ENCODE data around the gene TMED9. TPM values are rescaled to one million over a fixed set of nuclear protein-coding genes. Genes with fewer than 3 reads are reported as not detected.
"Not testable (repeated sequence)": the region's sequence is repeated elsewhere in the genome, so short reads cannot be mapped to it uniquely, and the experiment has no call there.

TMED9 gene
- total RNA-seq, 2 experiments from 2014 or later = 81.0 to 83.2 TPM

DNA sequence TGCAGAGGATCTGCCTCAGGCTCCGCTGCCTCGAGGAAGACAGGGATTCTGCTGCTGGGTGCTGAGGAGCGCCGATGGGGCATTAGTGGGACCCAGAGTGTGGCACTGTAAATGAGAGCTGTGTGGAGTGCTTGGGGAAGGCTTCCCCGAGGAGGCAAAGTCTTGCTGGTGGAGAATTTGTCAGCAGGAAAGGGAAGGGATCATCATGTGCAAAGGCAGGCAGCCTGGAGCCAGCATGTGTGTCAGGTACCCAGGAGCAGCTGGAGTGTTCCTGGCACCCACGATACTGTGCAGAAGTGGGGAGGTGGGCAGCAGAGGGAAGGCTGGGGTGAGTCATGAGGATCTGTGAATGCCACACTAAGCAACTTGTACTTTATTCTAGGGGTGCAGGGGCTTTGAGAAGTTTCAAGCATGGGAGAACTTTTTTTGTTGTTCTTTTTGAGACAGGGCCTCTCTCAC, 20.2 kb downstream of the TMED9 start:
- ATAC-seq (ENCODE audit: low read depth) (no peak), DNase-seq (no peak)
- POLR2A ChIA-PET = no interaction called here
- Mint-ChIP-seq H3K36me3 (peaks cover 5% of the 10 kb centered on the region), H3K4me1 (peaks cover 5% of the 10 kb centered on the region), H3K9me3 (no peaks in the 10 kb centered on the region), H3K27me3 (no peaks in the 10 kb centered on the region), H3K27ac (no peak overlapping the region), H3K4me3 (no peak overlapping the region)

DNA sequence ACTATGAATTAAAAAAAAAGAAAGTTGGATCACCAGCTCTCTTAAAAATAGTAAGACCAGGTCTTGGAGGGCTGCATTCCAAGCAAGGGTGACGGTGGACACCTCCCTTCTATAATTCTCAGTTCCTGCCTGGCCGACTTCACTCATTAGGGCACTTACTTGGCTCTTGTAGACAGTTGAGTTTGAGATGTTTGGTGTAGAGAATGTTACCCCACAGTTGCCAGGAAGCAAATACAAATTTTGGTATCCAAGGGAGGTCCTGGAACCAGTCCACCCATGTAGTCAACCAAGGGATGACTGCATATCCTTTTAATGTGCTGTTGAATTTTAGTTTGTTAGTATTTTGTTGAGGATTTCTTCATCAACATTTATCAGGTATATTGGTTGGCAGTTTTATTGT, 28.6 kb downstream of the TMED9 start:
- Mint-ChIP-seq H3K4me1 (peaks cover 2% of the 10 kb centered on the region), H3K4me3 (no peak overlapping the region), H3K36me3 (peaks cover 49% of the 10 kb centered on the region), H3K27ac (no peak overlapping the region), H3K27me3 (no peaks in the 10 kb centered on the region), H3K9me3 (peaks cover 3% of the 10 kb centered on the region)
- ATAC-seq (ENCODE audit: low read depth) = no peak
- POLR2A ChIA-PET = no interaction called here
- no peak for DNase-seq

DNA sequence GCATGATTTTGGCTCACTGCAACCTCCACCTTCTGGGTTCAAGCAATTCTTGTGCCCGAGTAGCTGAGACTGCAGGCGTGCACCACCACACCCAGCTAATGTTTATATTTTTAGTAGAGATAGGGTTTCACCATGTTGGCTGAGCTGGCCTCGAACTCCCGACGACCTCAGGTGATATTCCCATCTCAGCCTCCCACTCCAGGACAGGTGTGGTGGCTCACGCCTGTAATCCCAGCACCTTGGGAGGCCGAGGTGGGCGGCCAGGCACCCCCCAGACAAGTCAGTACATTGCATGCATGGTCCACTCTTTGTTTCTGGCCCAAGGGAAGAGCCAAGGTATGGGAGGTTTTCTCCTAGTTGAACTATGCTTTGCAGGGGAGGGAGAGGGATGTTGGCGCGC, 32.2 kb downstream of the TMED9 start:
- H3K27ac Mint-ChIP-seq; H3K9me3 Mint-ChIP-seq; H3K4me1 Mint-ChIP-seq; H3K4me3 Mint-ChIP-seq; H3K27me3 Mint-ChIP-seq; DNase-seq; ATAC-seq (ENCODE audit: low read depth); POLR2A ChIA-PET: not testable (repeated sequence)
- peaks cover 36% of the 10 kb centered on the region for H3K36me3 Mint-ChIP-seq

DNA sequence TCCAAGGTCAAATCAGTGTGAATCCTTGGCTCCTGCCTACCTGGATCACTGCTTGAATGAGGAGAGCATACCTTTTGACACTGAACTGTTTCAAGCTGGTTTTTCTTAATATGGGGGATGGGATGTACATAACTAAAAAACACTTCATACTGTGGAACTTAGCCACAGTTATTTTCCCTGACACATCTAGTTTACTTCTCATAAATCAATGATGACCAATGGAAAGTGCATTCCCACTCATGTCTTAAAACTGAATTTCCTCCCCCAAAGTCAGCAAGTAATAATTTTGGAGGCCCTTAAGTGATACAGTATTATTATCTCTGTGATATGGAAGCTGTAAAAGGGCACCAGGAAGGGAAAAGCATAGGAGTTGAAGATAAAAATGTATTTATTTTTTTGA, 38.2 kb downstream of the TMED9 start:
- H3K4me1 Mint-ChIP-seq; H3K27ac Mint-ChIP-seq; H3K9me3 Mint-ChIP-seq; H3K27me3 Mint-ChIP-seq; H3K4me3 Mint-ChIP-seq; POLR2A ChIA-PET; DNase-seq; ATAC-seq (ENCODE audit: low read depth): not testable (repeated sequence)
- H3K36me3 Mint-ChIP-seq = peaks cover 16% of the 10 kb centered on the region

DNA sequence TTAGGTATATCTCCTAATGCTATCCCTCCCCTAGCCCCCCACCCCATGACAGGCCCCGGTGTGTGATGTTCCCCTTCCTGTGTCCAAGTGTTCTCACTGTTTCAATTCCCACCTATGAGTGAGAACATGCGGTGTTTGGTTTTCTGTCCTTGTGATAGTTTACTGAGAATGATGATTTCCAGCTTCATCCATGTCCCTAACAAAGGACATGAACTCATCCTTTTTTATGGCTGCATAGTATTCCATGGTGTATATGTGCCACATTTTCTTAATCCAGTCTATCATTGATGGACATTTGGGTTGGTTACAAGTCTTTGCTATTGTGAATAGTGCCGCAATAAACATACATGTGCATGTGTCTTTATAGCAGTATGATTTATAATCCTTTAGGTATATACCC, 42.9 kb downstream of the TMED9 start:
- DNase-seq; ATAC-seq (ENCODE audit: low read depth); H3K4me3 Mint-ChIP-seq; H3K27me3 Mint-ChIP-seq; H3K4me1 Mint-ChIP-seq; POLR2A ChIA-PET; H3K27ac Mint-ChIP-seq: not testable (repeated sequence)
- Mint-ChIP-seq H3K36me3 (peaks cover 28% of the 10 kb centered on the region), H3K9me3 (peaks cover 16% of the 10 kb centered on the region)

DNA sequence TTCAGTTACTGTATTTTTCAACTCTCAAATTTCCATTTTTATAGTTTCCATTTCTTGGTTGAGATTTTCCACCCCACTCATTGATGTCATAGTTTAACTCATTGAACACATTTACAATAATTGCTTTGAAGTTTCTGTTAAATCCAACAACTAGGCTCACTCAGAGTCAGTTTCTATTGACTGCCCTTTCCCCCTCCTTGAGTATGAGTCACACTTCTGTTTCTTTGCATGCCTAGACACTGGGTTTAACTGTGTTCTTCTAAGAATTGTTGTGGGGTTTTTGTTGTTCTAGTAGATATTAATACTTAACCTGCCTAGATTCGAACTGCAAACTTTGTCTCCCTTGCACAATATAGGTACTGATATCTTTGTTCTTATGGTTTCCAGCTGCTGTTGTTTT, 53.5 kb downstream of the TMED9 start:
- DNase-seq; H3K27me3 Mint-ChIP-seq; POLR2A ChIA-PET; H3K4me3 Mint-ChIP-seq; ATAC-seq (ENCODE audit: low read depth); H3K4me1 Mint-ChIP-seq; H3K27ac Mint-ChIP-seq: not testable (repeated sequence)
- Mint-ChIP-seq H3K36me3 (peaks cover 30% of the 10 kb centered on the region), H3K9me3 (peaks cover 18% of the 10 kb centered on the region)

Other genes with a start within 250 kb of the TMED9 start
- gene LMAN2, start 240.5 kb upstream of the TMED9 start, total RNA-seq = 100 to 1,000 TPM; 110 to 116 TPM
- 100 to 1,000 TPM; 113 to 124 TPM for gene RGS14, start 234.3 kb upstream of the TMED9 start, total RNA-seq
- 1 to 10 TPM; 1.9 to 2.1 TPM for gene SLC34A1, start 207.8 kb upstream of the TMED9 start, total RNA-seq
- not detected for gene PFN3, start 191.5 kb upstream of the TMED9 start, total RNA-seq
- 1 to 10 TPM; 2.2 to 2.8 TPM for gene F12, start 182.6 kb upstream of the TMED9 start, total RNA-seq
- gene GRK6, start 165.5 kb upstream of the TMED9 start, total RNA-seq = 100 to 1,000 TPM; 181 to 186 TPM
- 10 to 100 TPM; 10.0 to 10.6 TPM for gene PRR7, start 145.4 kb upstream of the TMED9 start, total RNA-seq
- gene DBN1, start 118.6 kb upstream of the TMED9 start, total RNA-seq = 10 to 100 TPM; 82.5 to 87.0 TPM
- gene PDLIM7, start 94.6 kb upstream of the TMED9 start, total RNA-seq = 10 to 100 TPM; 51.6 to 60.6 TPM
- 1 to 10 TPM; 3.7 to 6.0 TPM for gene DOK3, start 82.4 kb upstream of the TMED9 start, total RNA-seq
- gene DDX41, start 75.2 kb upstream of the TMED9 start, total RNA-seq = 100 to 1,000 TPM; 132 to 135 TPM
- 100 to 1,000 TPM; 142 to 153 TPM for gene FAM193B, start 37.6 kb upstream of the TMED9 start, total RNA-seq
- gene B4GALT7, start 7.9 kb downstream of the TMED9 start, total RNA-seq = 10 to 100 TPM; 26.2 to 28.5 TPM
- 10 to 100 TPM; 41.7 to 42.0 TPM for gene FAM153A, start 190.7 kb downstream of the TMED9 start, total RNA-seq

Data from activated naive CD8-positive, alpha-beta T cell treated with anti-CD3 and anti-CD28 coated beads, Interleukin-2, amount 10 ng/mL, durations not matched to agents 7 days and 5 days (primary cell).